GM19395 (cell line): ENCODE results near the gene PROSER3.

ENCODE experiments used
- ATAC-seq: cut with Tn5 transposase; IDR thresholded peaks from one replicate; pipeline ENCODE4 v1.9.1; 2021; ENCODE audit warnings: mild to moderate bottlenecking, moderate library complexity; ENCODE audit not compliant: unreplicated experiment

Gene PROSER3

GRCh38 chr19:35775298-35776101 is 17.5 kb downstream of the PROSER3 start, which contains the start of gene ARHGAP33:
Gene ARHGAP33, plus strand, starts transcription at chr19:35775564. Its CDS starts 95 bp downstream, at chr19:35775659.
- peak; percentile 90 for ATAC-seq

GRCh38 chr19:35776102-35776788 is 18.3 kb downstream of the PROSER3 start:
- no peak for ATAC-seq

- no peak for ATAC-seq
These were observed 19.3 kb downstream of the PROSER3 start for GRCh38 chr19:35777086-35777841.

- ATAC-seq = no peak
These were observed 20.0 kb downstream of the PROSER3 start for GRCh38 chr19:35777961-35778360.

GRCh38 chr19:35779033-35779432 is 21.1 kb downstream of the PROSER3 start:
- ATAC-seq = no peak

- ATAC-seq = no peak
These were observed 22.1 kb downstream of the PROSER3 start for GRCh38 chr19:35780058-35780457.

- no peak for ATAC-seq
These were observed 22.7 kb downstream of the PROSER3 start for GRCh38 chr19:35780717-35781116.

GRCh38 chr19:35781650-35782049 is 23.7 kb downstream of the PROSER3 start:
- ATAC-seq = no peak

GRCh38 chr19:35782589-35782988 is 24.6 kb downstream of the PROSER3 start:
- ATAC-seq = no peak

GRCh38 chr19:35783469-35784434 is 25.8 kb downstream of the PROSER3 start:
- ATAC-seq = no peak

- no peak for ATAC-seq
These were observed 26.7 kb downstream of the PROSER3 start for GRCh38 chr19:35784503-35785338.

- no peak for ATAC-seq
These were observed 27.3 kb downstream of the PROSER3 start for GRCh38 chr19:35785339-35785627.

- ATAC-seq = no peak
These were observed 28.6 kb downstream of the PROSER3 start for GRCh38 chr19:35786299-35787160.

- ATAC-seq = no peak
These were observed 29.3 kb downstream of the PROSER3 start for GRCh38 chr19:35787227-35787799.

GRCh38 chr19:35788205-35788960 is 30.4 kb downstream of the PROSER3 start:
- no peak for ATAC-seq

GRCh38 chr19:35789195-35789977 is 31.4 kb downstream of the PROSER3 start:
- no peak for ATAC-seq
